Measurements from ENCODE around the gene KCNMA1. TPM values are rescaled to one million over a fixed set of nuclear protein-coding genes. Genes with fewer than 3 reads are reported as not detected.

The KCNMA1 gene
- total RNA-seq, 1 experiment from 2014 or later, result 143 TPM

GRCh38 chr10:77071956-77072355 is 565.7 kb downstream of the KCNMA1 start:
- CTCF ChIA-PET, result no interaction called here
- Histone ChIP-seq H3K9me2 (replicated peaks; ENCODE audit: low read length) (no peaks in the 10 kb centered on the region), H3K4me2 (ENCODE audit: low read length) (no peak overlapping the region), H4K20me1 (ENCODE audit: low read length) (no peaks in the 10 kb centered on the region), H2AFZ (ENCODE audit: low read length) (no peak overlapping the region), H3K79me2 (ENCODE audit: low read length) (no peaks in the 10 kb centered on the region), H3K4me1 (ENCODE audit: insufficient read depth, low read length) (no peaks in the 10 kb centered on the region), H3K36me3 (ENCODE audit: low read depth, low read length) (peaks cover 20% of the 10 kb centered on the region), H3K27me3 (ENCODE audit: low read length) (no peaks in the 10 kb centered on the region), H3K9ac (ENCODE audit: low read length) (no peak overlapping the region), H3F3A (ENCODE audit: low read length, unreplicated experiment) (no peaks in the 10 kb centered on the region), H3K4me3 (ENCODE audit: low read length) (no peak overlapping the region), H3K9me3 (ENCODE audit: low read length) (no peaks in the 10 kb centered on the region), H3K27ac (ENCODE audit: low read length) (no peak overlapping the region)
- no peak for TF ChIP-seq EZH2 (IDR thresholded peaks at IDR 0.05; ENCODE audit: low read length, unreplicated experiment)
- no peak for TF ChIP-seq EZH2phosphoT487 (IDR thresholded peaks at IDR 0.05; ENCODE audit: borderline replicate concordance, low read length)
- no peak for DNase-seq
- intact Hi-C loops (cut with micrococcal nuclease), result no loop called here
- no TSS peak for BruUV-seq (replicated peaks)
- no peak for ATAC-seq
- POLR2A ChIA-PET (ENCODE audit: unreplicated experiment), result no interaction called here

- Histone ChIP-seq H3K9me2 (replicated peaks; ENCODE audit: low read length) (no peaks in the 10 kb centered on the region), H3F3A (ENCODE audit: low read length, unreplicated experiment) (no peaks in the 10 kb centered on the region), H3K79me2 (ENCODE audit: low read length) (no peaks in the 10 kb centered on the region), H3K9ac (ENCODE audit: low read length) (no peak overlapping the region), H3K27ac (ENCODE audit: low read length) (no peak overlapping the region), H3K27me3 (ENCODE audit: low read length) (no peaks in the 10 kb centered on the region), H3K4me1 (ENCODE audit: insufficient read depth, low read length) (no peaks in the 10 kb centered on the region; the same call in 1 of the 2 replicates), H3K4me2 (ENCODE audit: low read length) (no peak overlapping the region), H3K4me3 (ENCODE audit: low read length) (no peak overlapping the region), H4K20me1 (ENCODE audit: low read length) (no peaks in the 10 kb centered on the region), H2AFZ (ENCODE audit: low read length) (no peak overlapping the region), H3K9me3 (ENCODE audit: low read length) (no peaks in the 10 kb centered on the region), H3K36me3 (ENCODE audit: low read depth, low read length) (peaks cover 18% of the 10 kb centered on the region)
- BruUV-seq (replicated peaks), result no TSS peak
- ChIA-PET POLR2A (ENCODE audit: unreplicated experiment) (no interaction called here), CTCF (no interaction called here)
- ATAC-seq (no peak), DNase-seq (no peak)
- intact Hi-C loops (cut with micrococcal nuclease), result no loop called here
- TF ChIP-seq CTCF (conservative IDR thresholded peaks at IDR 0.05; ENCODE audit: low read depth, low read length), result no peak
- no peak for TF ChIP-seq EZH2 (IDR thresholded peaks at IDR 0.05; ENCODE audit: low read length, unreplicated experiment)
- no peak for TF ChIP-seq EZH2phosphoT487 (IDR thresholded peaks at IDR 0.05; ENCODE audit: borderline replicate concordance, low read length)
Measured at GRCh38 chr10:77071001-77071511, 566.6 kb downstream of the KCNMA1 start.

- Histone ChIP-seq H3K4me3 (ENCODE audit: low read length) (no peak overlapping the region), H3K27me3 (ENCODE audit: low read length) (no peaks in the 10 kb centered on the region), H3K9me2 (replicated peaks; ENCODE audit: low read length) (no peaks in the 10 kb centered on the region), H3K27ac (ENCODE audit: low read length) (no peak overlapping the region), H2AFZ (ENCODE audit: low read length) (no peak overlapping the region), H3K79me2 (ENCODE audit: low read length) (no peaks in the 10 kb centered on the region), H3F3A (ENCODE audit: low read length, unreplicated experiment) (no peaks in the 10 kb centered on the region), H3K9me3 (ENCODE audit: low read length) (no peaks in the 10 kb centered on the region), H3K4me1 (ENCODE audit: insufficient read depth, low read length) (no peaks in the 10 kb centered on the region; the same call in 1 of the 2 replicates), H4K20me1 (ENCODE audit: low read length) (no peaks in the 10 kb centered on the region), H3K9ac (ENCODE audit: low read length) (no peak overlapping the region), H3K4me2 (ENCODE audit: low read length) (no peak overlapping the region), H3K36me3 (ENCODE audit: low read depth, low read length) (peaks cover 18% of the 10 kb centered on the region)
- ATAC-seq (no peak), DNase-seq (no peak)
- intact Hi-C loops (cut with micrococcal nuclease), result no loop called here
- BruUV-seq (replicated peaks), result no TSS peak
- TF ChIP-seq CTCF (conservative IDR thresholded peaks at IDR 0.05; ENCODE audit: low read depth, low read length) (no peak), EZH2phosphoT487 (IDR thresholded peaks at IDR 0.05; ENCODE audit: borderline replicate concordance, low read length) (no peak), EZH2 (IDR thresholded peaks at IDR 0.05; ENCODE audit: low read length, unreplicated experiment) (no peak)
- POLR2A ChIA-PET (ENCODE audit: unreplicated experiment), result interaction anchor here (0.7 kb wide), 1 partner anchor 86 kb away, joined by 3 read pairs; no protein-coding TSS in a partner anchor
- CTCF ChIA-PET, result no interaction called here
Measured at GRCh38 chr10:77070346-77070745, 567.3 kb downstream of the KCNMA1 start.

Measured in PC-3 (cell line).